HG03558 (cell line): ENCODE results near the gene ANKRD12.
A peak's percentile ranks its signal among the peaks of the same experiment; 100 is the strongest.
"Not testable (repeated sequence)": the region's sequence is repeated elsewhere in the genome, so short reads cannot be mapped to it uniquely, and the experiment has no call there.

Source experiments
- ATAC-seq: cut with Tn5 transposase; IDR thresholded peaks from one replicate; pipeline ENCODE4 v1.9.1; 2021; ENCODE audit warnings: moderate number of reproducible peaks; ENCODE audit not compliant: unreplicated experiment; ENCODE audit errors: extremely low read depth

ANKRD12 gene

GRCh38 chr18:9139400-9140039 lies 2.9 kb downstream of the ANKRD12 start:
- no peak for ATAC-seq

GRCh38 chr18:9140381-9140780 lies 3.8 kb downstream of the ANKRD12 start:
- ATAC-seq: no peak

- no peak for ATAC-seq
Observed at GRCh38 chr18:9140984-9141383, 4.4 kb downstream of the ANKRD12 start.

- ATAC-seq: no peak
Observed at GRCh38 chr18:9146224-9146623, 9.6 kb downstream of the ANKRD12 start.

GRCh38 chr18:9147440-9148202 lies 11.0 kb downstream of the ANKRD12 start:
- no peak for ATAC-seq

- no peak for ATAC-seq
Observed at GRCh38 chr18:9148203-9148552, 11.6 kb downstream of the ANKRD12 start.

GRCh38 chr18:9150121-9150520 lies 13.5 kb downstream of the ANKRD12 start:
- no peak for ATAC-seq

GRCh38 chr18:9153256-9153655 lies 16.7 kb downstream of the ANKRD12 start:
- no peak for ATAC-seq

- ATAC-seq: no peak
Observed at GRCh38 chr18:9156604-9157249, 20.1 kb downstream of the ANKRD12 start.

GRCh38 chr18:9157806-9158205 lies 21.2 kb downstream of the ANKRD12 start:
- ATAC-seq: no peak

- no peak for ATAC-seq
Observed at GRCh38 chr18:9160014-9160413, 23.4 kb downstream of the ANKRD12 start.

GRCh38 chr18:9162663-9163062 lies 26.1 kb downstream of the ANKRD12 start:
- ATAC-seq: not testable (repeated sequence)

- ATAC-seq: not testable (repeated sequence)
Observed at GRCh38 chr18:9164149-9164548, 27.6 kb downstream of the ANKRD12 start.

- ATAC-seq: not testable (repeated sequence)
Observed at GRCh38 chr18:9165883-9166282, 29.3 kb downstream of the ANKRD12 start.

GRCh38 chr18:9169515-9169914 lies 32.9 kb downstream of the ANKRD12 start:
- ATAC-seq: not testable (repeated sequence)

GRCh38 chr18:9171919-9172318 lies 35.3 kb downstream of the ANKRD12 start:
- ATAC-seq: not testable (repeated sequence)

- ATAC-seq: no peak
Observed at GRCh38 chr18:9172506-9173127, 36.0 kb downstream of the ANKRD12 start.

- ATAC-seq: peak; percentile 52
Observed at GRCh38 chr18:9173770-9174233, 37.2 kb downstream of the ANKRD12 start.

GRCh38 chr18:9174302-9174701 lies 37.7 kb downstream of the ANKRD12 start:
- ATAC-seq: no peak

- ATAC-seq: no peak
Observed at GRCh38 chr18:9175115-9175514, 38.5 kb downstream of the ANKRD12 start.

- ATAC-seq: no peak
Observed at GRCh38 chr18:9177031-9177430, 40.5 kb downstream of the ANKRD12 start.
